Keratinocyte (primary cell): ENCODE data around the gene FERMT3. TPM values are rescaled to one million over a fixed set of nuclear protein-coding genes. Genes with fewer than 3 reads are reported as not detected.

Experiments used
- DNase-seq: peaks from one replicate; pipeline ENCODE4 v3.0.0-alpha.2; 2011; ENCODE audit warnings: low read depth, missing footprints, low spot score
- FAIRE-seq: peaks from 2 replicates; lab custom pipeline; 2011; peaks lifted over from hg19 to GRCh38; lab: Jason Lieb, UNC
- H2AFZ ChIP-seq: 2 replicates; pipeline ENCODE4 v1.6.0; 2012; ENCODE audit warnings: low read length, control low read depth, inconsistent platforms; ENCODE audit not compliant: control insufficient read depth
- H3K27ac ChIP-seq: 2 replicates; pipeline ENCODE4 v1.5.1; 2011; ENCODE audit warnings: low read length; ENCODE audit not compliant: control insufficient read depth, insufficient read depth
- H3K27me3 ChIP-seq: 3 replicates; pipeline ENCODE4 v1.6.0; 2011; ENCODE audit warnings: low read length; ENCODE audit not compliant: control insufficient read depth, insufficient read depth; ENCODE audit errors: extremely low read depth
- H3K36me3 ChIP-seq, 2 experiments: 2 replicates in 1 of 2; 3 replicates in 1 of 2; pipeline ENCODE4 v1.5.1; 2011; ENCODE audit warnings: low read length in 2 of 2, mild to moderate bottlenecking in 1 of 2; ENCODE audit not compliant: control insufficient read depth in 2 of 2, insufficient read depth in 2 of 2; ENCODE audit errors: extremely low read depth in 1 of 2
- H3K4me1 ChIP-seq: 3 replicates; pipeline ENCODE4 v1.5.1; 2011; ENCODE audit warnings: low read length; ENCODE audit not compliant: control insufficient read depth, insufficient read depth; ENCODE audit errors: extremely low read depth
- H3K4me2 ChIP-seq: 3 replicates; pipeline ENCODE4 v1.6.0; 2011; ENCODE audit warnings: low read depth, low read length; ENCODE audit not compliant: control insufficient read depth, insufficient read depth; ENCODE audit errors: extremely low read depth
- H3K4me3 ChIP-seq, 3 experiments: fragments of 200-600 bp in 1 of 3; sonication (generic) in 1 of 3; 2 replicates in 2 of 3; 3 replicates in 1 of 3; pipeline ENCODE4 v1.5.1; 2011 to 2016; ENCODE audit warnings: low read length in 3 of 3, mild to moderate bottlenecking in 3 of 3, control low read depth in 2 of 3, inconsistent platforms in 1 of 3, low read depth in 1 of 3, mixed read lengths in 1 of 3, mixed run types in 1 of 3, moderate library complexity in 1 of 3; ENCODE audit not compliant: control insufficient read depth in 2 of 3, insufficient read depth in 2 of 3; ENCODE audit errors: extremely low read depth in 1 of 3
- H3K79me2 ChIP-seq: 2 replicates; pipeline ENCODE4 v1.6.0; 2012; ENCODE audit warnings: low read length; ENCODE audit not compliant: control insufficient read depth, insufficient read depth
- H3K9ac ChIP-seq: 3 replicates; pipeline ENCODE4 v1.6.0; 2011; ENCODE audit warnings: low read length; ENCODE audit not compliant: control insufficient read depth, insufficient read depth; ENCODE audit errors: extremely low read depth
- H3K9me1 ChIP-seq: 3 replicates; pipeline ENCODE4 v1.6.0; 2011; ENCODE audit warnings: low read length; ENCODE audit not compliant: control insufficient read depth, insufficient read depth; ENCODE audit errors: extremely low read depth
- H3K9me3 ChIP-seq: 2 replicates; pipeline ENCODE4 v1.5.1; 2012; ENCODE audit warnings: low read depth, low read length; ENCODE audit not compliant: control insufficient read depth
- H4K20me1 ChIP-seq: 3 replicates; pipeline ENCODE4 v1.6.0; 2011; ENCODE audit warnings: low read length; ENCODE audit not compliant: control insufficient read depth, insufficient read depth; ENCODE audit errors: extremely low read depth
- EZH2 ChIP-seq: IDR thresholded peaks from one replicate; pipeline ENCODE4 v1.6.1; 2012; ENCODE audit warnings: inconsistent platforms, mild to moderate bottlenecking, low read length, moderate library complexity
- dilution Hi-C: fragments of 300-500 bp; cut with MboI; formaldehyde crosslinking; loops from one replicate; pipeline ENCODE4 v1.7.0; 2020; ENCODE audit warnings: low sequenced_read_pairs; ENCODE audit not compliant: extremely low pct_ligation_motif_present
- polyA plus RNA-seq, 5 experiments: library from polyadenylated mRNA; depleted of rRNA in 3 of 5; stranded (reverse) in 3 of 5; stranded (forward) in 1 of 5; unstranded in 1 of 5; fragments of >200 nt; gene quantifications; 1 replicate in 1 of 5; 2 replicates in 3 of 5; 3 replicates in 1 of 5; pipeline versions ENCODE4 v1.2.1 to v1.2.3, GENCODE V29; 2011 to 2012; ENCODE audit warnings: missing spikeins in 2 of 5, low read depth in 1 of 5, low replicate concordance in 1 of 5
- TF ChIP-seq, protein P1 (sequence below), 3 experiments: IDR thresholded peaks in 1 of 3; conservative IDR thresholded peaks in 1 of 3; optimal IDR thresholded peaks in 1 of 3; 2 replicates in 2 of 3; 3 replicates in 1 of 3; pipeline versions ENCODE3 to v1.5.1; 2011; ENCODE audit warnings: low read length in 3 of 3, mild to moderate bottlenecking in 3 of 3, moderate library complexity in 2 of 3, control low read depth in 1 of 3, inconsistent platforms in 1 of 3; ENCODE audit not compliant: insufficient read depth in 2 of 3; ENCODE audit errors: extremely low read depth in 1 of 3

Gene FERMT3
- polyA plus RNA-seq, 1 donor (not counting 4 experiments of a cell fraction or from before 2014, with no cell fraction given), result 0.98 TPM

DNA sequence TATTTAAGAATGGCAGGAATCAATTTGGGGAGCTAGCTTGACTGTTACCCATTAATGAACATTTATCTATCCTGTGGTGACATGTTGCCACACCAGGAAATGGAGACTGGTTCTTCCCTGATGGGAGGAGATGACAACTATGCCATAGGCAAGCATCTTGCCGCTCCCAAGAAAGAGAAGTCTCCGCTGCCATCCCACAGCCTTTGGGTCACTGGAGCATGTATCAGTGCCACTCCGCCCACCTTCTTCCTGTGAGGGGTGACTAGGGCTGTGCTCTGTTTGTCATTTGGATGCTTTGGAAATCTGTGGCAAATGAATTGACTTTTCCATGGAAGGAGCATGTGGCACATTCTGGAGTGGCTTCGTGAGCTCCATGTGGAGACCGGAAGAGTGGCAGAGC, 14.1 kb upstream of the FERMT3 start:
- peaks cover 35 to 55% of the 10 kb centered on the region in 2 experiments for H3K36me3 ChIP-seq

DNA sequence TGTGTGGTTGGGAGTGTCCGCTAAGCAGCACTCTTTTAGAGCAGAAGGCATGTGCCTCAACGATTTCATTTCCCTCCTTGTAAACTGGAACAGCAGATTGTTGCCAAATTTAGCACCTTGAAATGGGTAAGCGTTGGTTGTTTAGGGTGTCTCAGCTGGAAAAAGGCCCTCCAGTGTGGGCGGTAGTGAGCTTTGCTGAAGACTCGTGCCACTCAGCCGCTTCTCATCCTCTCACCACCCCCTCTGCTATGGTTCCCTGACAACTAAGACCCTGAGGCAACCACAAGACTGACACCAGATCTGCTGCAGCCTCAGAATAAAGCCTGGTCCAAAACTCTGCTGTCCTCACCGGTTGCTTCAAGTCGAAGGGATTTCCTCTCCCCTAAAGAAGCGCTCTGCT, 9.9 kb upstream of the FERMT3 start:
- H3K36me3 ChIP-seq, result peaks cover 44 to 79% of the 10 kb centered on the region in 2 experiments
- dilution Hi-C loops, result no loop called here

More for the DNA sequence above, 14.1 kb upstream of the FERMT3 start:
- dilution Hi-C loops, result no loop called here
- H2AFZ ChIP-seq, result no peak overlapping the region
- H3K27me3 ChIP-seq, result no peaks in the 10 kb centered on the region
- no peak for TF ChIP-seq EZH2
- H3K9me3 ChIP-seq, result no peaks in the 10 kb centered on the region
- H3K9me1 ChIP-seq, result no peaks in the 10 kb centered on the region
- H4K20me1 ChIP-seq, result peaks cover 11% of the 10 kb centered on the region
- no peaks in the 10 kb centered on the region for H3K4me1 ChIP-seq
- DNase-seq, result no peak
- no peak overlapping the region for H3K4me3 ChIP-seq
- peaks cover 44% of the 10 kb centered on the region for H3K79me2 ChIP-seq
- H3K9ac ChIP-seq, result no peak overlapping the region
- FAIRE-seq, result no peak
- H3K4me2 ChIP-seq, result no peak overlapping the region
- H3K27ac ChIP-seq, result no peak overlapping the region

More for the DNA sequence above, 9.9 kb upstream of the FERMT3 start:
- H3K27ac ChIP-seq, result no peak overlapping the region
- no peak for FAIRE-seq
- H3K4me3 ChIP-seq, result no peak overlapping the region
- no peak for TF ChIP-seq EZH2
- TF ChIP-seq, protein P1, sequence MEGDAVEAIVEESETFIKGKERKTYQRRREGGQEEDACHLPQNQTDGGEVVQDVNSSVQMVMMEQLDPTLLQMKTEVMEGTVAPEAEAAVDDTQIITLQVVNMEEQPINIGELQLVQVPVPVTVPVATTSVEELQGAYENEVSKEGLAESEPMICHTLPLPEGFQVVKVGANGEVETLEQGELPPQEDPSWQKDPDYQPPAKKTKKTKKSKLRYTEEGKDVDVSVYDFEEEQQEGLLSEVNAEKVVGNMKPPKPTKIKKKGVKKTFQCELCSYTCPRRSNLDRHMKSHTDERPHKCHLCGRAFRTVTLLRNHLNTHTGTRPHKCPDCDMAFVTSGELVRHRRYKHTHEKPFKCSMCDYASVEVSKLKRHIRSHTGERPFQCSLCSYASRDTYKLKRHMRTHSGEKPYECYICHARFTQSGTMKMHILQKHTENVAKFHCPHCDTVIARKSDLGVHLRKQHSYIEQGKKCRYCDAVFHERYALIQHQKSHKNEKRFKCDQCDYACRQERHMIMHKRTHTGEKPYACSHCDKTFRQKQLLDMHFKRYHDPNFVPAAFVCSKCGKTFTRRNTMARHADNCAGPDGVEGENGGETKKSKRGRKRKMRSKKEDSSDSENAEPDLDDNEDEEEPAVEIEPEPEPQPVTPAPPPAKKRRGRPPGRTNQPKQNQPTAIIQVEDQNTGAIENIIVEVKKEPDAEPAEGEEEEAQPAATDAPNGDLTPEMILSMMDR (optimal IDR thresholded peaks at IDR 0.05 in 1 of 3, IDR thresholded peaks at IDR 0.05 in 1 of 3, conservative IDR thresholded peaks at IDR 0.05 in 1 of 3; ENCODE audit: extremely low read depth in 1 of 3, insufficient read depth in 2 of 3, low read length in 3 of 3), result no peak
- H2AFZ ChIP-seq, result no peak overlapping the region
- peaks cover 29% of the 10 kb centered on the region for H3K79me2 ChIP-seq
- H4K20me1 ChIP-seq, result peaks cover 4% of the 10 kb centered on the region
- no peak for DNase-seq
- H3K9me3 ChIP-seq, result no peaks in the 10 kb centered on the region
- H3K4me1 ChIP-seq, result no peaks in the 10 kb centered on the region
- no peaks in the 10 kb centered on the region for H3K9me1 ChIP-seq
- no peak overlapping the region for H3K9ac ChIP-seq
- H3K4me2 ChIP-seq, result no peak overlapping the region
- H3K27me3 ChIP-seq, result no peaks in the 10 kb centered on the region
